Uterus (tissue), 2 donors: Measurements from ENCODE around the gene G2E3.

Source experiments
- CTCF ChIP-seq, 4 experiments: fragments of 200-600 bp in 2 of 4; fragments of 450-650 bp in 2 of 4; sonication (generic) in 2 of 4; IDR thresholded peaks; one replicate each; pipeline ENCODE4 v1.5.1; 2016 to 2019; ENCODE audit warnings: antibody characterized with exemption in 4 of 4, mild to moderate bottlenecking in 2 of 4, moderate library complexity in 1 of 4
- POLR2A ChIP-seq, 2 donors: fragments of 450-650 bp; IDR thresholded peaks; one replicate each; pipeline ENCODE4 v1.6.1; 2016; ENCODE audit warnings: antibody characterized with exemption in 2 of 2, mild to moderate bottlenecking in 1 of 2, moderate library complexity in 1 of 2

DNA sequence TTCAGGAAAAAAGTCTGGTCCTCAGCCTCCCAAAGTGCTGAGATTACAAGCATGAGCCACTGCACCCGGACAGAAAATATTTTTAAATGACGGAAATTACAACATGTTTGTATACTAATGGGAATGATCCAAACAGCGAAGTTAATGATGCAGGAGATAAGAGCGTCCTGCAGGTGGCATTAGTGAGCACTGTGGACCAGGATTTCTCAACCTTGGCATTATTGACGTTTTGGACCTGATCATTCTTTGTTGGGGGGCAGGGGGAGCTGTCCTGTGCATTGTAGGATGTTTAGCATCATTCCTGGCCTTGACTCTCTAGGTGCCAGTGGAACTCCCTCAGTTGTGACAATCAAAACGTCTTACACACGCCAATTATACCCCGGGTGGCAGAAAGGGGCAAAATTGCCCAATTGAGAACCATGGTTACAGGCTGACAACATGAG, 97.3 kb downstream of the G2E3 start:
- TF ChIP-seq CTCF (IDR thresholded peaks at IDR 0.05) (peak; percentile 26 to 55 (median 35)), POLR2A (IDR thresholded peaks at IDR 0.05) (no peak)
